ENCODE data around the gene RHOU. TPM values are rescaled to one million over a fixed set of nuclear protein-coding genes. Genes with fewer than 3 reads are reported as not detected.

Gene RHOU
- total RNA-seq, 1 donor from 2014 or later, result 0.43 TPM

DNA sequence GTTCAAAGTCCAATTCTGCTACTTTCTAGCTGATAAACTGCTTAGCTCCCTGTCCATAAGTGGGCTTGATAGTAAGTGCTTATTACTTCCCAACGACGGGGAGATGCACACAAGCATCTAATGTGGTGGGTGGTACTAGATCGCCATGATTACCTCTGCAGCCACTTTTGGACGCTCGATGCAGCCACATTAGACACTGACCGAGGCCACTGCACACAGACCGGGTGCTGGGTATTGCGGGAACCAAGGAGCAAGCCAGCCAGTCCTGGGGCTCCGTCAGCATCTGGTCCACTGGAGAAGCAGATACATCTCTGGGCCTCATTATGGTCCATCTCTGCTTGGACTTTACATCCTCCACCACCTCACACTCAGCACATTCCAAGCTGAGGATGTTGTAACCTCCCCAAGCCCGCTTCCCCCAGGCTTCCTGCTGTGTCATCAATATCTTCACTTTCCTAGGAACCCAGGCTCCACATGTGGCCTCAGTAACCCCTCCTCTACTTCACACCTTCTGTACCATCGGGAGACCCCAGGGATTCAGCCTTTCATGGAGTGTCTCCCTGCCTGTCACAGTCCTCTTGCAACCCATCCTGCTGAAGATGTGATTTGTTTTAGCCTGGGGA is 48.2 kb downstream of the RHOU start:
- DNase-seq (ENCODE audit: low read depth), result no peak

DNA sequence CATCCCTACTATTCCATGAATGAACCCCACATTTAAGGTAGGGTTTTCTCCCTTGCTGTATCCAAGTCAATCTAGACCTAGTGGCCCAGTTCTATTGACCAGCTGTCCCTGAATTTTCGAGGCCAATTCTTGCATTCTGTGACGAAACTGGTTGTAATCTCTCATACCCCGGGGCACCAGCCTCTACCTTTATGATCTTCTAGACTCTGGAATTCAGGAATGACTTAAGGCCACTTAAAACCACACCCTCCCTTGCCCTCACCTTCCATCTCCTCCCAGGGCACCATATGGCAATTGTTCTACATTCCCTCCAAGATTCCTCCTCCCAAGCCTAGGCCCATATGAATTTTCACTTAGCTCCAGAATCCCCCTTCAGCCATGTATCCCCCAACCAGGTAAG is 48.9 kb downstream of the RHOU start:
- DNase-seq (ENCODE audit: low read depth), result no peak

DNA sequence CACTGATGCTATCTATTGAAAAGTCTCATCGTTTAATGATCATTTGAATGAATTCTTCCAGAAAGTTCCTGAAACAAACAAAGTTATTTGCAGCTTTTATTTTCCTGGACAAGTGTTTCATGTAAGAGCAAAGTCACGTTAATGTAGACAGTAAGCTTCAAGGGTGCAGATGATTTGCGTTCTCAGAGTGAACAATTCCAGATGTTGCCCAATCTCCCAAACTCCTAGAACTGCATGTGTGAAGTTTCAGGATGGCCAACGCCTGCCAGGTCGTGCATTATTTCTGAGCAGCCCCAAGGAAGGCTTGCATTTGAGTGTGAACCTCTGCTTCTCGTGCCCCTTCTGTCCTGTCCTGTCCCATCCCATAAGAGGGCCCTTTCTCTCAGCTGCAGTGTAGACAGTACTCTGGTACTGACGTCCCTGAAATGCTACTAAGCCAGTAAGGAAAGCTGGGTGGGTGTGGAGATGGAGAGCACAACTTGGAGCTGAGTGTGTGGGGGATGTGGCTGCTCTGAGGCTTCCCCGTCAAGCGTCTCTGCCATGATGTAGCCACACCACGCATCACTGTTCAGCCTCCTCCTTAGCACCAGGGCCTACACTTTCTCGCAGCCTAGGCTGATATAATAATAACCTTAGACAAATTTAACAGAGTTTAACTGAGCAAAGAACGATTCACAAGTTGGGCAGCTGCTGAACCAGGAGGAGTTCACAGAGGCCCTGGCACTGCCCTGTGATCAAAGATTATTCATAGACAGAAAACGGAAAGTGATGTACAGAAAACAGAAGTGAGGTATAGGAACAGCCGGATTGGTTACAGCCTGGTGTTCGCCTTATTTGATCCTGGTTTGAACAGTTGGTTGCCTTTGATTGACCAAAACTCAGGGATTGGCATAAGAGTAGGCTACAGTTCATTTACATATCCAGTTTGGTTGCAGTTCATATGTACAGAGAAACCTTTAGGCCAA is 50.4 kb downstream of the RHOU start:
- DNase-seq (ENCODE audit: low read depth), result no peak

DNA sequence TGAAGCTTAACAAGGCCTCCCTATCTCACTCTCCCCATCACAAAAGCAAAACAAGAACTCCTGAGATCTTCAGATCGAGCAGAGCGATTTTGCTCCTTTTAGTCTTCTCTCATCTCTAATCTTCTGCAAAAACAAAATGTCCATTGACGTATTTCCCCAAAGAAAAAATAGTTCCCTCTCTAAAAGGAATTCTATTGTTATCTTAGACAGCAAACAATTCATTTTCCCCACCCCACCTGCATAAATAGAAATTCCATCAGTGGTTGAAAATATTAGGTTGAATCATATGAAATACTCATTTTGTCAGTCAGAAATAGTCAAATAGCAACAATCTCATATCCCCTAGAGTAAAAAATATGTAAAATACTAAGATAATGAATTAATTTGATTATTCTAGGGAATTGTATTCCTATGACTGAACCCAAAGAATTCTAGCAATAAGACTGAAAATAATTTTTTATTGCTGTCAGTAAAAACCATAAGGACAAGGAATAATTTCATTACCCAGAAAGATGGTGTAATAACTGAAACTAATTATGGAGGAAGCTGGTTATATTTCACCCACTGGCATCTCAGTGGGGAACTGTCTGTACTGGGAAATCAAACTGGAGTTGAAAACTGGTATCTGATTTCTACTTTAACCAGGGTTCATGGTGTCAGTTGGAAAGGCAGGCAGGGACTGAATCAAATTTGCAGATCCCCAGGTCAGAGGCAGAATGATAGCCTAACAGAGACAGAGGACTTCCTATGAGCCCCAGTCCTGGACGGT is 51.3 kb downstream of the RHOU start:
- DNase-seq (ENCODE audit: low read depth), result no peak

DNA sequence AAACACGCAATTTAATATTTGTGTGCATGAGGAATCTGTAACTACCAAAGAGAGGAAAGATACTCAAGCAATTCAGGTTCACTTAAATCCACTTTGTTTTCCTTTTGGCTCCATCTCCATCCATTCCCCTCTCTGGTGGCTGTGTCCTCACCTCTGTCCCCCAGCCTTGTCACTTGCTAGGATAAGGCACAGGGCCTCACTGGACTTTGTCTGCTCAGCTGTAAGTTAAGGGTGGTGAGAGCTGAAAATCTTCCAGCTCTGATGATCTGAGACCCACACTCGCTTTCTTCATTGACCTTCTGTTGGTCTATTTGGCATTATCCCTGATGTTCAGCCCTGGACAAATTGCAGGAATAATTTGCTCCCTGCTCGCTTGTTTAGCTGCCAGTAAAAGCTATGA is 56.5 kb downstream of the RHOU start:
- no peak for DNase-seq (ENCODE audit: low read depth)

DNA sequence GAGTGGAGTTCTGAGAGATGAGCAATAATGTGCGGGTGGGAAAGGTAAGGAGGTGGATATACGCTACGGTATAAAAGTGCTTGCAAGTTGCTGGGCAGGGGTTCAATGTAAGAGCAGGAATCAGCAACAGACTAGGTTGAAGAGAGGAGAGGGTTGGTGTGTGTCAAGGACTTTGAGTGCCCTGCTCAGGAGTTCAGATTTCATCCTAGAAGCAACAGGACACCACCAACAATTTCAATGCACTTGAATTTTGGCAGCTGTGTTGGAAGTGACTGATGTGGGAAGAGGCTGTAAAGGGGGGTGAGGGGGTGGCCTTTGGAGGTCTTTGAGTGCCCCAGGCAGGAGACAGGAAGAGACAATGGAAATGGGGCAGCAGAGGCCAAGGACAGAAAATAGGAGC is 57.3 kb downstream of the RHOU start:
- no peak for DNase-seq (ENCODE audit: low read depth)

DNA sequence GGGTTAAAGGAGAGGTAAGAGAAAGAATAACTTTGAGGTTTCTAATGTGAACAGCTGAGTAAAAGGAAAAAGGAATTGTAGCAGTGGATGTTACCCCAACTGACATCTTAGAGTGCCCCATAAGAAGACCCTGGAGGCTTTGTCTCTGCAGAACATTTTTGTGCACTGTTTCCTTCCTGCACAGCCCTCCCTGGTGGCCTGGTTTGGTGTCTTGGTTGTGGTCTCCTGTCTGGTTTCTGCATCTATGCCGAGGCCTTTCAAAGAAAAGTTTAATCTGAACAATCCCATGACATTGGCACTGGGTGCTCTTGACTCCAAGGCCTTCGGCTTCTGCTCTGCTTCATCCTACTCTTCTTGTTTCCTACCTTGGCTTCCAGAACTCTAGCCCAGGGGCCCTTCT is 57.8 kb downstream of the RHOU start:
- DNase-seq (ENCODE audit: low read depth), result no peak

DNA sequence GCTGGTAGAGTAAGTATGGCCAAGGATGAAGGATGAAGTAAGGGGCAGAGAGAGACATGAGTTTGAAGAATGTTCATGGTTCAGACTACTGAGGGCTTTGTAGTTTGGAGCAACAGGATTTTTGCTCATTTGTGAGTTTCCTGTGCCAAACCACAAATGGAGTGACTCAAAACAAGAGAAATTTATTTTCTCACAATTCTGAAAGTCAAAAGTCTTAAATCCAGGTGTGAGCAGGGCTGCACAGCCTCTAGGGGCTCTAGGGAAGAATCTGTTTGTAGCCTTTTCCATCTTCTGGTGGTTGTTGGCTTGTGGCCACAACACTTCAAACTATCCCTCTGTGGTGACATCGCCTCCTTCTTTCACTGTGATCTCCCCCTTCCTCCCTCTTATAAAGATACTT is 58.9 kb downstream of the RHOU start:
- DNase-seq (ENCODE audit: low read depth), result no peak

DNA sequence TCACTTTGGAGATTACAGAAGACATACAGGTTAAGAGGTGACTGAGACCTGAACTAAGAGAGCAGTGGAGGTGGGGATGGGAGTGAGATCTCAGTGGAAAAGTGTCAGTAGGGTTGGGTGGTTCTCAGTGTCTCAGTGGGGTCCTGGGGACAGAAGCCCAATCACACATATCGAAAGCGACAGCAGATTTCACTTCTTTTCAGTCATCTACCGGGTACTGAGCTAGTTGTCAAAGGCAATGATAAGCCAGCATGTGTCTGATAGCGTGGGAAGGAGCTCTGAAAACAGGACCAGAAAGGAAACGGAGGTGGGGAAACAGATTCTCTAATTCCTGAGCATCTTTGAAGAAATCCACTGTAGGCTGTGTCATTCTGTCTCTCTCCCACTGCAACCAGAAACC is 59.5 kb downstream of the RHOU start:
- no peak for DNase-seq (ENCODE audit: low read depth)

DNA sequence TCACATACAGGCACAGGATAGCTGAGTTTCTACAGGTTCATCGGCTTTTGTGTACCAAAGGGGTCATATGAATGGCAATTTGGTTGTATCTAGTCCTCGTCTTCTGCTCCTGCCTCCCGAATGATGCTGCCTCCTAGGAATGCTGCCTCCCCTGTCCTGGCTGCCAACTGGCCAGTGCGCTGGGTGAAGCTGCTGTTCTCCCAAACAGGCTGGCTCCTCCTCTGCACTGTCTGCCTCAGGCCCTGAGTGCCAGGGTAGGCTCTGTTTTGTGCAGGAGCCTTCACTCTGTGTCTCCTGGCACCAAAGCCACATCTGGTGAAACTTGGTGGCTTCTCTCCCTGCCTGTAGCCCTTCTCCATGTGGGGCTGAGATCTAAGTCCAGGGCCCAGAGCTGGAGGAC is 60.3 kb downstream of the RHOU start:
- no peak for DNase-seq (ENCODE audit: low read depth)

Other genes starting within 250 kb of the RHOU start
- gene RNF187, start 248.1 kb upstream of the RHOU start, total RNA-seq, result 99.2 and 134 TPM in 2 replicates